Adrenal gland (tissue), 12 donors: Measurements from ENCODE around the gene OXSR1. TPM values are rescaled to one million over a fixed set of nuclear protein-coding genes. Genes with fewer than 3 reads are reported as not detected.

Source experiments
- DNase-seq, 7 donors: peaks; one replicate each; pipeline ENCODE4 v3.0.0-alpha.2; 2019 to 2020
- H3K27ac ChIP-seq, 5 donors: fragments of 200-600 bp; sonication (generic) in 4 of 5; 1 replicate in 3 of 5; 2 replicates in 2 of 5; pipeline versions ENCODE4 v1.5.1 to v1.8.0; 2016 to 2020; ENCODE audit warnings: mild to moderate bottlenecking in 1 of 5
- H3K27me3 ChIP-seq: fragments of 200-600 bp; 2 replicates; pipeline ENCODE4 v1.8.0; 2021
- H3K36me3 ChIP-seq, 2 donors: fragments of 200-600 bp; replicated peaks in 1 of 2; 1 replicate in 1 of 2; 2 replicates in 1 of 2; pipeline versions ENCODE4 v1.5.1 to v1.8.0; 2018 to 2022
- H3K4me1 ChIP-seq, 2 donors: fragments of 200-600 bp; replicated peaks in 1 of 2; 1 replicate in 1 of 2; 2 replicates in 1 of 2; pipeline versions ENCODE4 v1.5.1 to v1.8.0; 2018 to 2021
- H3K4me3 ChIP-seq, 4 donors: fragments of 200-600 bp; sonication (generic) in 3 of 4; one replicate each; pipeline ENCODE4 v1.5.1; 2016 to 2018
- H3K9me3 ChIP-seq, 3 donors: fragments of 200-600 bp; sonication (generic) in 1 of 3; replicated peaks in 1 of 3; 1 replicate in 2 of 3; 2 replicates in 1 of 3; pipeline versions ENCODE4 v1.5.1 to v1.8.0; 2016 to 2021
- CTCF ChIP-seq, 6 experiments: fragments of 450-650 bp in 4 of 6; fragments of 200-600 bp in 2 of 6; sonication (generic) in 1 of 6; IDR thresholded peaks; 1 replicate in 5 of 6; 2 replicates in 1 of 6; pipeline versions ENCODE4 v1.5.1 to v1.8.0; 2016 to 2021; ENCODE audit warnings: antibody characterized with exemption in 6 of 6, mild to moderate bottlenecking in 2 of 6, moderate library complexity in 1 of 6
- POLR2A ChIP-seq, 2 donors: fragments of 450-650 bp; IDR thresholded peaks; one replicate each; pipeline ENCODE4 v1.6.1; 2017; ENCODE audit warnings: antibody characterized with exemption in 2 of 2, mild to moderate bottlenecking in 2 of 2, moderate library complexity in 1 of 2
- WGBS, 4 donors: extraction: QIAGEN DNeasy Blood & Tissue Kit in 2 of 4; methylation state at CpG; one replicate each; pipeline versions ENCODE4 v1.1.5 to v1.1.7; 2013 to 2017; 5-methylcytosine and 5-hydroxymethylcytosine counted together
- intact Hi-C, 2 donors: fragments of 100-400 bp; cut with DNase I; formaldehyde crosslinking; loops; one replicate each; pipeline versions ENCODE4 v1.14.1 to v1.15.0; 2022 to 2023
- polyA plus RNA-seq, 3 donors: library from polyadenylated mRNA; stranded (reverse); fragments of 200-250 nt in 2 of 3; fragments of 350-450 nt in 1 of 3; fragmentation: Illumina TruSeq in 1 of 3; extraction: RNeasy Lipid Tissue Mini Kit (QIAGEN cat#74804) in 1 of 3; gene quantifications; one replicate each; pipeline ENCODE4 v1.2.3, GENCODE V29; 2013 to 2014
- total RNA-seq, 9 donors: library from RNA; depleted of rRNA in 4 of 9; stranded (reverse); fragments of >200 nt in 4 of 9; fragments of 120-200 nt in 1 of 9; fragmentation: NEBNext Ultra II Directional in 1 of 9; extraction: Animal tissue kit (Norgen Biotek cat#: 25700) in 1 of 9; gene quantifications; one replicate each; pipeline versions ENCODE4 v1.1.0 to v1.2.4, GENCODE V29; 2013 to 2023
- donor health status: healthy with polysubstance abuse.
- donor health status: Bipolar disorder and iron deficiency.
- donor health status: DM: yes; HTN: yes; CAD: no.
- donor health status: DM: no; HTN: no; CAD: no.
- donor health status: DM: no; HTN: no; CAD: no.
- donor health status: DM: yes; HTN: yes; CAD: no.

OXSR1 gene
- total and polyA plus RNA-seq, 12 donors, result 14.8 to 47.5 (median 29.3) TPM

GRCh38 chr3:38245930-38246329, 80.6 kb downstream of the OXSR1 start:
- H3K27ac ChIP-seq, result no peak overlapping the region
- TF ChIP-seq POLR2A (IDR thresholded peaks at IDR 0.05) (no peak), CTCF (IDR thresholded peaks at IDR 0.05) (no peak)
- no peaks in the 10 kb centered on the region for H3K27me3 ChIP-seq
- H3K36me3 ChIP-seq, result peaks cover 0 to 21% of the 10 kb centered on the region in 2 donors
- peaks cover 3 to 4% of the 10 kb centered on the region in 2 donors for H3K4me1 ChIP-seq
- H3K4me3 ChIP-seq, result no peak overlapping the region
- DNase-seq, result no peak
- H3K9me3 ChIP-seq, result no peaks in the 10 kb centered on the region
- 92 to 96% (median 94%) methylated on average over 4 of the region's 4 CpGs for WGBS, 4 donors
- intact Hi-C loops, result loop anchor here in 1 of 2 donors (10.0 kb wide), 1 partner anchor 121 kb away; no protein-coding TSS in a partner anchor

- intact Hi-C loops, result loop anchor here in 1 of 2 donors (10.0 kb wide), 1 partner anchor 123 kb away; no protein-coding TSS in a partner anchor
- peak; percentile 44 to 76 (median 61) for DNase-seq
- Histone ChIP-seq H3K9me3 (no peaks in the 10 kb centered on the region), H3K4me1 (peaks cover 3 to 4% of the 10 kb centered on the region in 2 donors), H3K36me3 (peaks cover 0 to 37% of the 10 kb centered on the region in 2 donors), H3K27ac (peak overlapping the region in 2 of 5 donors; percentile 45 to 47), H3K27me3 (no peaks in the 10 kb centered on the region), H3K4me3 (no peak overlapping the region)
- TF ChIP-seq CTCF (IDR thresholded peaks at IDR 0.05), result peak in 5 of 6 experiments; percentile 28 to 51 (median 38)
- no peak for TF ChIP-seq POLR2A (IDR thresholded peaks at IDR 0.05)
These were observed 82.2 kb downstream of the OXSR1 start for GRCh38 chr3:38247366-38248035.

GRCh38 chr3:38250198-38250597, 84.9 kb downstream of the OXSR1 start:
- Histone ChIP-seq H3K9me3 (no peaks in the 10 kb centered on the region), H3K36me3 (peaks cover 0 to 56% of the 10 kb centered on the region in 2 donors), H3K27ac (no peak overlapping the region), H3K4me1 (peaks cover 3 to 4% of the 10 kb centered on the region in 2 donors), H3K27me3 (no peaks in the 10 kb centered on the region), H3K4me3 (no peak overlapping the region)
- WGBS, 4 donors, result 89 to 94% (median 91%) methylated on average over 2 of the region's 2 CpGs
- intact Hi-C loops, result no loop called here
- DNase-seq, result no peak
- TF ChIP-seq CTCF (IDR thresholded peaks at IDR 0.05) (no peak), POLR2A (IDR thresholded peaks at IDR 0.05) (no peak)

- DNase-seq, result no peak
- Histone ChIP-seq H3K9me3 (no peaks in the 10 kb centered on the region), H3K36me3 (peaks cover 0 to 56% of the 10 kb centered on the region in 2 donors), H3K27me3 (no peaks in the 10 kb centered on the region), H3K4me1 (peaks cover 10% of the 10 kb centered on the region in 2 donors), H3K27ac (no peak overlapping the region), H3K4me3 (no peak overlapping the region)
- WGBS, 4 donors, result 87 to 96% (median 93%) methylated on average over 4 of the region's 4 CpGs
- TF ChIP-seq CTCF (IDR thresholded peaks at IDR 0.05) (no peak), POLR2A (IDR thresholded peaks at IDR 0.05) (no peak)
- intact Hi-C loops, result no loop called here
These were observed 85.9 kb downstream of the OXSR1 start for GRCh38 chr3:38251197-38251596.
